HEK293T (cell line): ENCODE data around the gene GREB1L.

Experiments
- CTCF ChIA-PET: fragments of 350-600 bp; formaldehyde crosslinking; extraction: SDS; loops from one replicate; lab custom pipeline; 2021; ENCODE audit warnings: antibody characterized with exemption, inconsistent platforms; lab: Yijun Ruan, JAX
- POLR2A ChIA-PET: fragments of 350-600 bp; formaldehyde crosslinking; extraction: SDS; loops from one replicate; lab custom pipeline; 2020; ENCODE audit warnings: antibody characterized with exemption, inconsistent platforms; lab: Yijun Ruan, JAX
- DNase-seq: peaks from one replicate; pipeline ENCODE4 v3.0.0; 2012; ENCODE audit warnings: mixed read lengths; ENCODE audit errors: extremely low spot score
- ARNT ChIP-seq: fragments of 450-650 bp; IDR thresholded peaks from 2 replicates; pipeline ENCODE4 v1.6.1; 2017; ENCODE audit warnings: mild to moderate bottlenecking
- BHLHE40 ChIP-seq: fragments of 450-650 bp; IDR thresholded peaks from 2 replicates; pipeline ENCODE4 v1.6.1; 2016; ENCODE audit warnings: mild to moderate bottlenecking, moderate library complexity, borderline replicate concordance
- CTBP1 ChIP-seq: fragments of 450-650 bp; IDR thresholded peaks from 2 replicates; pipeline ENCODE4 v1.6.1; 2016; ENCODE audit warnings: borderline replicate concordance
- ELF4 ChIP-seq: fragments of 450-650 bp; IDR thresholded peaks from 2 replicates; pipeline ENCODE4 v1.6.1; 2017; ENCODE audit warnings: antibody characterized with exemption
- FOXA1 ChIP-seq: fragments of 450-650 bp; IDR thresholded peaks from 2 replicates; pipeline ENCODE4 v1.6.1; 2016; ENCODE audit warnings: mild to moderate bottlenecking
- FOXK2 ChIP-seq: fragments of 450-650 bp; IDR thresholded peaks from 2 replicates; pipeline ENCODE4 v1.6.1; 2016; ENCODE audit warnings: mild to moderate bottlenecking
- FOXM1 ChIP-seq: fragments of 450-650 bp; IDR thresholded peaks from 2 replicates; pipeline ENCODE4 v1.6.1; 2017; ENCODE audit warnings: mild to moderate bottlenecking, borderline replicate concordance
- HDGF ChIP-seq: fragments of 450-650 bp; IDR thresholded peaks from 2 replicates; pipeline ENCODE4 v1.6.1; 2017; ENCODE audit warnings: antibody characterized with exemption, borderline replicate concordance
- L3MBTL2 ChIP-seq: fragments of 450-650 bp; conservative IDR thresholded peaks from 2 replicates; pipeline ENCODE4 v1.6.1; 2016; ENCODE audit warnings: mild to moderate bottlenecking
- LEF1 ChIP-seq: fragments of 450-650 bp; IDR thresholded peaks from 2 replicates; pipeline ENCODE4 v1.6.1; 2017; ENCODE audit warnings: mild to moderate bottlenecking, borderline replicate concordance
- NFRKB ChIP-seq: fragments of 450-650 bp; IDR thresholded peaks from 2 replicates; pipeline ENCODE4 v1.6.1; 2016; ENCODE audit warnings: mild to moderate bottlenecking, moderate library complexity
- PKNOX1 ChIP-seq: fragments of 450-650 bp; IDR thresholded peaks from 2 replicates; pipeline ENCODE4 v1.6.1; 2016
- SP1 ChIP-seq: fragments of 450-650 bp; IDR thresholded peaks from 2 replicates; pipeline ENCODE4 v1.6.1; 2017
- SUZ12 ChIP-seq: fragments of 450-650 bp; IDR thresholded peaks from 2 replicates; pipeline ENCODE4 v1.6.1; 2016; ENCODE audit warnings: mild to moderate bottlenecking
- TARDBP ChIP-seq: fragments of 450-650 bp; IDR thresholded peaks from 2 replicates; pipeline ENCODE4 v1.6.1; 2016
- ZNF384 ChIP-seq: fragments of 450-650 bp; IDR thresholded peaks from 2 replicates; pipeline ENCODE4 v1.6.1; 2016

GREB1L gene

GRCh38 chr18:21402272-21402671, 160.2 kb downstream of the GREB1L start:
- ChIA-PET CTCF (no interaction called here), POLR2A (no interaction called here)
- no peak for TF ChIP-seq ELF4
- no peak for TF ChIP-seq SUZ12
- TF ChIP-seq L3MBTL2, result no peak
- no peak for TF ChIP-seq FOXK2
- TF ChIP-seq ARNT, result no peak
- TF ChIP-seq FOXA1, result no peak
- no peak for TF ChIP-seq FOXM1
- TF ChIP-seq LEF1, result no peak
- TF ChIP-seq SP1, result no peak
- no peak for TF ChIP-seq PKNOX1
- no peak for TF ChIP-seq ZNF384
- TF ChIP-seq HDGF, result no peak
- TF ChIP-seq CTBP1, result no peak
- TF ChIP-seq NFRKB, result no peak
- TF ChIP-seq TARDBP, result no peak
- no peak for TF ChIP-seq BHLHE40

GRCh38 chr18:21404426-21404825, 162.4 kb downstream of the GREB1L start:
- no peak for TF ChIP-seq BHLHE40
- TF ChIP-seq PKNOX1, result no peak
- TF ChIP-seq ZNF384, result no peak
- TF ChIP-seq TARDBP, result no peak
- TF ChIP-seq LEF1, result no peak
- no peak for TF ChIP-seq L3MBTL2
- TF ChIP-seq FOXM1, result no peak
- TF ChIP-seq FOXA1, result no peak
- no peak for DNase-seq
- POLR2A ChIA-PET, result interaction anchor here (0.9 kb wide), 1 partner anchor 119 kb away, joined by 3 read pairs; no protein-coding TSS in a partner anchor
- CTCF ChIA-PET, result no interaction called here

More at GRCh38 chr18:21402272-21402671, 160.2 kb downstream of the GREB1L start:
- no peak for DNase-seq

GRCh38 chr18:21406116-21406515, 164.1 kb downstream of the GREB1L start:
- POLR2A ChIA-PET, result no interaction called here
- CTCF ChIA-PET, result no interaction called here
- TF ChIP-seq FOXK2 (no peak), ZNF384 (no peak), CTBP1 (no peak), FOXM1 (no peak), TARDBP (no peak), SP1 (no peak), FOXA1 (no peak), NFRKB (no peak), LEF1 (no peak), ARNT (no peak), PKNOX1 (no peak)
- no peak for DNase-seq

- ChIA-PET CTCF (no interaction called here), POLR2A (no interaction called here)
- no peak for DNase-seq
- TF ChIP-seq CTBP1 (no peak), FOXA1 (no peak), SUZ12 (no peak), BHLHE40 (no peak), PKNOX1 (no peak), ELF4 (no peak), ARNT (no peak), ZNF384 (no peak), SP1 (no peak), NFRKB (no peak), TARDBP (no peak), L3MBTL2 (no peak), FOXK2 (no peak), HDGF (no peak), FOXM1 (no peak), LEF1 (no peak)
These were observed 166.6 kb downstream of the GREB1L start for GRCh38 chr18:21408681-21409080.

GRCh38 chr18:21433436-21433835, 191.4 kb downstream of the GREB1L start:
- ChIA-PET CTCF (no interaction called here), POLR2A (no interaction called here)
- DNase-seq, result no peak
- no peak for TF ChIP-seq SUZ12
- no peak for TF ChIP-seq L3MBTL2

GRCh38 chr18:21439431-21439846, 197.4 kb downstream of the GREB1L start:
- no peak for TF ChIP-seq ZNF384
- ChIA-PET POLR2A (no interaction called here), CTCF (interaction anchor here (1.0 kb wide), 1 partner anchor 247 kb away, joined by 3 read pairs; no protein-coding TSS in a partner anchor)
- no peak for DNase-seq
